Osteocyte (in vitro differentiated cells): ENCODE results near the gene ZBTB4. TPM values are rescaled to one million over a fixed set of nuclear protein-coding genes. Genes with fewer than 3 reads are reported as not detected.

Source experiments
- DNase-seq: peaks from one replicate; pipeline ENCODE4 v3.0.0; 2021; ENCODE audit warnings: mixed read lengths; ENCODE audit not compliant: unreplicated experiment; ENCODE audit errors: extremely low spot score
- H3K27ac Mint-ChIP-seq: one replicate; pipeline ENCODE4 v1.8.0; 2021; ENCODE audit warnings: mild to moderate bottlenecking, mixed read lengths; ENCODE audit not compliant: unreplicated experiment
- H3K27me3 Mint-ChIP-seq: one replicate; pipeline ENCODE4 v1.8.0; 2021; ENCODE audit warnings: mixed read lengths; ENCODE audit not compliant: unreplicated experiment
- H3K36me3 Mint-ChIP-seq: one replicate; pipeline ENCODE4 v1.8.0; 2021; ENCODE audit warnings: mixed read lengths; ENCODE audit not compliant: unreplicated experiment
- H3K4me1 Mint-ChIP-seq: one replicate; pipeline ENCODE4 v1.8.0; 2021; ENCODE audit warnings: mixed read lengths; ENCODE audit not compliant: unreplicated experiment
- H3K4me3 Mint-ChIP-seq: one replicate; pipeline ENCODE4 v1.8.0; 2021; ENCODE audit warnings: mild to moderate bottlenecking, moderate library complexity, mixed read lengths; ENCODE audit not compliant: unreplicated experiment
- H3K9me3 Mint-ChIP-seq: one replicate; pipeline ENCODE4 v1.8.0; 2021; ENCODE audit warnings: mixed read lengths; ENCODE audit not compliant: unreplicated experiment
- total RNA-seq: library from RNA; stranded (reverse); gene quantifications from 2 replicates; pipeline ENCODE4 v1.2.1, GENCODE V29; 2021
- TF ChIP-seq, protein P1 (sequence below): fragments of 200-600 bp; sonication (generic); IDR thresholded peaks from 2 replicates; pipeline ENCODE4 v1.5.0; 2021; ENCODE audit warnings: antibody characterized with exemption, mild to moderate bottlenecking, moderate library complexity

The ZBTB4 gene
- total RNA-seq, 1 donor from 2014 or later: 49.7 TPM

DNA sequence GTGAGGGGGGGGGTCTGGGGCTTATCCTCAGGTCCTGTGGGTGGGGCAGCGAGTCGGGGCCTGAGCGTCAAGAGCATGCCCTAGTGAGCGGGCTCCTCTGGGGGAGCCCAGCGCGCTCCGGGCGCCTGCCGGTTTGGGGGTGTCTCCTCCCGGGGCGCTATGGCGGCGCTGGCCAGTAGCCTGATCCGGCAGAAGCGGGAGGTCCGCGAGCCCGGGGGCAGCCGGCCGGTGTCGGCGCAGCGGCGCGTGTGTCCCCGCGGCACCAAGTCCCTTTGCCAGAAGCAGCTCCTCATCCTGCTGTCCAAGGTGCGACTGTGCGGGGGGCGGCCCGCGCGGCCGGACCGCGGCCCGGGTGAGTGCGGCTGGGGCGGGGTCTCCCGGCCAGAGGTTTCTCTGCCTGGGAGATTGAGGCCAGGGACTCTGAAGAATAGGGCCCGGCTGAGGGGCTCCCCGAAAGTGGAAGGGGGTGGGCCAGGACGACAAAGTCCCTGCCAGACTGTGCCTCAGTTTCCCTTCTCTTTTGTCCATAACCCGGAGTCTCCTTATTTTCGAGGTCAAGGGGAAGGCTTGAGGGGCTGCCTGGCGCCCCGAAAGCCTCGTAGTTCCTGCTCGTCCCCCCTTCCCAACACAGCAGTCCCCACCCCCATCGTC lies 39.8 kb downstream of the ZBTB4 start, which contains the start of gene FGF11:
FGF11 (plus strand) TSS at position 51 of the 651 bp plus-strand sequence; CDS start at position 160, 109 bp downstream.
- TF ChIP-seq, protein P1, sequence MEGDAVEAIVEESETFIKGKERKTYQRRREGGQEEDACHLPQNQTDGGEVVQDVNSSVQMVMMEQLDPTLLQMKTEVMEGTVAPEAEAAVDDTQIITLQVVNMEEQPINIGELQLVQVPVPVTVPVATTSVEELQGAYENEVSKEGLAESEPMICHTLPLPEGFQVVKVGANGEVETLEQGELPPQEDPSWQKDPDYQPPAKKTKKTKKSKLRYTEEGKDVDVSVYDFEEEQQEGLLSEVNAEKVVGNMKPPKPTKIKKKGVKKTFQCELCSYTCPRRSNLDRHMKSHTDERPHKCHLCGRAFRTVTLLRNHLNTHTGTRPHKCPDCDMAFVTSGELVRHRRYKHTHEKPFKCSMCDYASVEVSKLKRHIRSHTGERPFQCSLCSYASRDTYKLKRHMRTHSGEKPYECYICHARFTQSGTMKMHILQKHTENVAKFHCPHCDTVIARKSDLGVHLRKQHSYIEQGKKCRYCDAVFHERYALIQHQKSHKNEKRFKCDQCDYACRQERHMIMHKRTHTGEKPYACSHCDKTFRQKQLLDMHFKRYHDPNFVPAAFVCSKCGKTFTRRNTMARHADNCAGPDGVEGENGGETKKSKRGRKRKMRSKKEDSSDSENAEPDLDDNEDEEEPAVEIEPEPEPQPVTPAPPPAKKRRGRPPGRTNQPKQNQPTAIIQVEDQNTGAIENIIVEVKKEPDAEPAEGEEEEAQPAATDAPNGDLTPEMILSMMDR: no peak
- Mint-ChIP-seq H3K9me3 (no peaks in the 10 kb centered on the region), H3K36me3 (peaks cover 2% of the 10 kb centered on the region), H3K4me1 (peaks cover 46% of the 10 kb centered on the region), H3K27ac (no peak within 1 kb of the TSS), H3K4me3 (peak within 1 kb of the TSS; percentile 79), H3K27me3 (peaks cover 36% of the 10 kb centered on the region)
- no peak for DNase-seq

DNA sequence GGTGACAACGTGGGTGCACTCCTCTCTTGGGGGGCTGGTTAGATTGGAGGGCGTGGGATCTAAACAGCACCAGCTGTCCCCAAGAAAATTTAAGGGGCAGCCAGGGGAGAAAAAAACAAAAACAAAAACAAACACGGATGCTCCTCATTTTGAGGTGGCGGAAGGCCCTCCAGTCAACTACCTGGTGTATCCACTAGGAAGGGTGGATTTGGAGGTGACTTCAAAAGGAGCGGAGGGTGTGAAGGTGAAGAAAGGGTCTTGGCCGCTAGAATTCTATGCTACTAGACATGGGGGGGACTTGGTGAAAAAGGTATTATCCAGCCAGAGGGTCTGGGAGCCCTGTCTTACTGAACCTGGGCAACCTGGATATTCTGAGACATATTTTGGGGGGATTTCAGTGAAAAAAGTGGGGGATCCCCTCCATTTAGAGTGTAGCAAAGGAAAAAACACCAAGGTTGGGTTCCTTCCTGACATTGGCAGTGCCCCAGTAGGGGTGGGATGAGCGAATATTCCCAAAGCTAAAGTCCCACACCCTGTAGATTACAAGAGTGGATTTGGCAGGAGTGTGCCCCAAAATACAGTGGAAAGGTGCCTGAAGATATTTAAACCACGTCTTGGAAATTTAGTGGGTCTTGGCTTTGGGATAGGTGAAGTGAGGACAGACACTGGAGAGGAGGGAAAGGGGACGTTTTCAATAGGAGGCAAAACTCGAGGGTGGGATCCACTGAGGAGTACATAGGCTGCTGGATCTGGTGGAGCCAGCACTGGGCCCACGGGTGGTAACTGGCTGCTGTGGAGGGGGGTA lies 40.6 kb downstream of the ZBTB4 start:
- peaks cover 36% of the 10 kb centered on the region for H3K27me3 Mint-ChIP-seq
- DNase-seq: no peak
- H3K9me3 Mint-ChIP-seq: no peaks in the 10 kb centered on the region
- peak overlapping the region; percentile 63 for H3K4me3 Mint-ChIP-seq
- H3K27ac Mint-ChIP-seq: no peak overlapping the region
- TF ChIP-seq, protein P1: no peak
- H3K36me3 Mint-ChIP-seq: peaks cover 2% of the 10 kb centered on the region
- peaks cover 44% of the 10 kb centered on the region for H3K4me1 Mint-ChIP-seq

DNA sequence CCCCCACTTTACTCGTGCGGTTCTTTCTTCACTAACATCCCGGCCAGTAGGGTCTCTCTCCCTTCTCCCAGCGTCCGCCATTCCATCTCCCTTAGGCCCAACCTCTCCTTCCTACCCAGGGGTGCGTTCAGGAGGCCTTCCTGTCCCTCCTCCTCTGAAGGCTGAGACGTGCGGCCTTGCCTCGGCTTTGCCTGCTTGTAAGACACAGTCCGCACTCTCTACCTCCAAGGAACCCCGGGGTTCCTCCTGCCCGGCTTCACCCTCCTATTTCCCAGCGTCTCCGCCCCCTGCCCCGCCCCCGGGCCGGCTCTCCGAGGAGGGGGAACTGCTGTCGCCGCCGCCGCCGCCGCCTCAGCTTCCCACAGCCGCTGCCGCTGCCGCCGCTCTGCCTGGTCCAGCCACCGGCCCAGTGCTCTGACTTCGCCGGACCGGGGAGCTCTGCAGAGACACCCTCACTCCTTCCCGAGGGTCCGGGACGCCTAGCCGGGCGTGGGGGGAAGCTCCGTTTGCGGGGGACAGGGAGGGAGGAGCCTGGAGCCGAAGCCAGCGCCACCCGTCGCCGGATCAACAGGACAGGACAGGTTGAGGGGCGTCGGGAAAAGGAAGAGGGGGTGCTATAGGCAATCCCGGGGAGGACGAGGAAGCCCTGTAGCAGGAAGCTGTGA lies 41.3 kb downstream of the ZBTB4 start:
- TF ChIP-seq, protein P1: no peak
- Mint-ChIP-seq H3K36me3 (peaks cover 2% of the 10 kb centered on the region), H3K27ac (no peak overlapping the region), H3K4me3 (peak overlapping the region; percentile 63), H3K27me3 (peaks cover 33% of the 10 kb centered on the region), H3K4me1 (peaks cover 43% of the 10 kb centered on the region), H3K9me3 (no peaks in the 10 kb centered on the region)
- DNase-seq: no peak

DNA sequence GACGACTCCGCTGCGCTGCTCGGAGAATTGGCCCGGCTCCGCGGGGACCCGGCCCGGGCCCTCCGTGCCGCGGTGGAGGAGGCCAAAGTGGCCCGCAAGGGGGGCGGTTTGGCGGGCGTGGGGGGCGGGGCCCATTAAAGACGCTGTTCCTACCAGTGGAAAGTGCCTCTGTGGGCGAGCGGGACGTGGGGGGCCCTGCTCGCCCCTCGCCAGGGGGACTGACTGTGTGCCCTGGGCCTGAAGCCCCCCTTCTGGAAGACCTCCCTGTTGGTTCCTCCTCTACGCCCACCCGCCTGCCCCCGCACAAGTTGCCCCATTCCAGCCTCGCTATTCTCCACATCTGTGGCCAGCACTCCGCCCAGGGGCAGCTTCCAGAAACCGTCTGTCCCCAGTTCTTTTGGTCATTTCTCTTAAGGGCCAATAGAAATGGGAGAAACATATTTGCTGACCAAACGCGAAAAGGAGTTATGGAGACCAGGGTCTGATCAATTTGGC lies 42.0 kb downstream of the ZBTB4 start:
- no peak overlapping the region for H3K27ac Mint-ChIP-seq
- TF ChIP-seq, protein P1: no peak
- H3K4me1 Mint-ChIP-seq: peaks cover 43% of the 10 kb centered on the region
- no peaks in the 10 kb centered on the region for H3K9me3 Mint-ChIP-seq
- peaks cover 31% of the 10 kb centered on the region for H3K27me3 Mint-ChIP-seq
- H3K36me3 Mint-ChIP-seq: peaks cover 2% of the 10 kb centered on the region
- peak overlapping the region; percentile 81 for H3K4me3 Mint-ChIP-seq
- no peak for DNase-seq
